HG02885 (cell line): ENCODE data around the gene BICRAL.

ENCODE experiments used
- ATAC-seq: cut with Tn5 transposase; IDR thresholded peaks from one replicate; pipeline ENCODE4 v1.9.1; 2021; ENCODE audit warnings: mild to moderate bottlenecking; ENCODE audit not compliant: unreplicated experiment, poor library complexity

Gene BICRAL

GRCh38 chr6:42762950-42763349 lies 18.9 kb upstream of the BICRAL start:
- ATAC-seq = no peak

- ATAC-seq = no peak
These were observed 16.8 kb upstream of the BICRAL start for GRCh38 chr6:42764911-42765648.

DNA sequence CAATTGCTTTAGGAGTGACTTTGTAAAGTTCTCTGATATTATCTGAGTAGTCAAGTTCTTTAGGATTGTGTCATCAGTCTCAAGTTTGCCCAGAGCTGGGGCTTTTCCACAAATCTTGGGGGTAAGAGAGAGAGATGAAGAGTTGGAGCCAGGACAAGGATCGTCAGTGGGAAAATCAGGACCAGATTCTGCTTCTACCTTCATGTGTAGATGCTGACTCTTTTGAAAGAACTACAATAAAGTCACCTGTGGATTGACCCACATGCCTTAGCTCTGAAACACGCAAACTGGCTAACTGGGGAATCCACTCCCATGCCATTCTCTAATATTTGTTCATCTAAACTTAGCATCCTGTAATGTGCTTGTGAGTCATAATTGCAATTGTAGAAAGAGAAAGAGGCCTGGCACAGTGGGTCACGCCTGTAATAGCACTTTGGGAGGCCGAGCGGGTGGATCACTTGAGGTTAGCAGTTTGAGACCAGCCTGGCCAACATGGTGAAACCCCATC lies 15.6 kb upstream of the BICRAL start:
- no peak for ATAC-seq

DNA sequence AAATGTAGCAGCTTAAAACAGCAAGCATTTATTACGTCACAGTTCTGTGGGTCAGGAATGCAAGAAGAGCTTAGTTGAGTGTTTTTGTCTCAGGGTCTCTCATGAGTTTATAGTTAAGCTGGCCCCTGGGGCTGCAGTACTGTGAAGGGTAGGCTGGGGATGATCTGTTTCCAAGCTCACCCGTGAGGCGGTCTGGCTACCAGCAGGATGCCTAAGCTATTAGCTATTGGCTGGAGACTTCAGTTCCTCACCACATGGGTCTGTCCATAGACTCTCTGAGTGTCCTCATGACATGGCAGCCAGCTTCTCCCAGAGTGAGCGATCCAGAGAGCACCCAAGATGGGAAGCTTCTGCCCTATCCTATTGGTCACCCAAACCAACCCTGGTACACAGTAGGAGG lies 12.8 kb upstream of the BICRAL start:
- ATAC-seq = no peak

GRCh38 chr6:42769836-42770235 lies 12.0 kb upstream of the BICRAL start:
- ATAC-seq = no peak

DNA sequence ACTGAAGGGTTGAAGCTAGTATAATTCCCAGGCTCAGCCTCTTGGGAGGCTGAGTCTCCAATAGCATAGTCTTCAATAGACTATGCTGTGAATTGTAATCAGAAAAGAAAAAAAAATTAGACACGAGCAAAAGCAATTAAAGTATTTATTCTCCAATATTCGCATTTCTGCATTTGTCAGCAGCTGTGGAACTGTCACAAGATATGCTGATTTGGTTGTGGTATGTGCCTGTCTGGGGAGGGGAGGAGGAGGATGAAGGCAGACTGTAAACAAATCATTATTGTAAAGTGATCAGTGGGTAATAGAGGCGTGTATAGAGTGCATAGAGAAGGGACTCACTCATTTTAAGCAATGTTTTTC lies 10.1 kb upstream of the BICRAL start:
- ATAC-seq = no peak

GRCh38 chr6:42774201-42774600 lies 7.7 kb upstream of the BICRAL start:
- no peak for ATAC-seq

- peak; percentile 39 for ATAC-seq
These were observed 6.9 kb upstream of the BICRAL start for GRCh38 chr6:42774821-42775487.

DNA sequence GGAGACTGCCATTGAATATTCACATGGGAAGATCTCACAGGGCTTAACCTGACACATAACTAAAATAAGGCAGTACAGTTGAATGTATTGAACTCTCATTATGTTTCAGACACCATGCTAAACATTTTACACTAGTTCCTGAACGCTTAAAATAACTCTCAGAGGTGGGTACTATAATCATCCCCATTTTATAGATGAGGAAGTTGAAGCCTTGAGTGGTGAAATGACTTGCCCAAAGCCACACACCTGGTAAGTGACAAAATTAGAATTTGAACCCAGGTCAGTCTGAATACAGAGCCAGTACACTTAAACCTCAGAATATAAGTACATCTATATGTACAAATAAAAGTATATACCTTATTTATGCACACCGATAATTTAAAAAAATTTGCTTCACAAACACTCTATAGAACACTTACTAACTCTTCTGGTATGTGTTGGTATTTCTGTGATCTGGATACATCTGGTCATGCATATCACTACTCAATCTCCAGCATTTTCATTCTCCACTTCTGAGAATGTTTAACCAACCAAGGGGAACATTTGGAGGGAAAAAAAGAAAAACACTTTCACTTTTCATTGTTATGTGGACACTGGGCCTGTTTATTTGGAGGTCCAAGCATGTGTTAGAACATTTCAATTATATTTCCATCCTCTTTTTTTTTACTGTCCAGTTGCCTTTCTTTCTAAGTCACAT lies 4.6 kb upstream of the BICRAL start:
- ATAC-seq = peak; percentile 45

DNA sequence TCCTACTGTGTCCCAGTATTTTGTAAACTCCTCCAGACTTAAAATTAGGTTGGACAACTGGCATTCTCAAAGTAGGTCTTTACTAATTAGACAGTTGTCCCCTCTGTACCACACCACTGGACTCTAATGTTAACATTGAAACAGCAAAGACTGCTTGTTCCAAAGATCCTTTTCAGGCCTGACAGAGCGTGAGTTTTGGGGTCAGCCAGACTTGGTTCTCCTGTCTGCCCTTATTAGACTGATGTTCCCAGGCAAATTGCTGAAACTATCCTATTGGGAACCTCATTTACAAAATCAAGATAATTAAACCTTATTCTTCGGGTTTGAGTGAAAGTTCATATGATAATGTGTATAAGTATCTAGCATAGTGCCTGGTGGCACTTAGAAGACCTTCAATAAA lies 3.7 kb upstream of the BICRAL start:
- no peak for ATAC-seq

- no peak for ATAC-seq
These were observed 2.3 kb upstream of the BICRAL start for GRCh38 chr6:42779521-42779920.

DNA sequence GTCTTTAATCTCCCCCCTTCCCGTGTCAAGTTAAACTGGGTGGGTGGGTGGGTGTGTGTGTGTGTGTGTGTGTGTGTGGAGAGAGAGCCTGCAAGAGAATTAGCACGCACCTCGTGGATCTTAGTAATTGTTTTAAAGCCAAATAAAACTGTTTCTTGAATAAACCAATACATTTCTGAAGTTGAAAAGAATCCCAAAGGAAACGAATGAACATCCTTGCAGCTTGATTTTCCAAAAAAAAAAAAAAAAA lies 381 bp upstream of the BICRAL start:
- no peak for ATAC-seq

GRCh38 chr6:42782689-42783176 lies 881 bp downstream of the BICRAL start:
- peak; percentile 21 for ATAC-seq

GRCh38 chr6:42783177-42783875 lies 1.5 kb downstream of the BICRAL start:
- peak; percentile 53 for ATAC-seq

- no peak for ATAC-seq
These were observed 2.2 kb downstream of the BICRAL start for GRCh38 chr6:42783876-42784642.

DNA sequence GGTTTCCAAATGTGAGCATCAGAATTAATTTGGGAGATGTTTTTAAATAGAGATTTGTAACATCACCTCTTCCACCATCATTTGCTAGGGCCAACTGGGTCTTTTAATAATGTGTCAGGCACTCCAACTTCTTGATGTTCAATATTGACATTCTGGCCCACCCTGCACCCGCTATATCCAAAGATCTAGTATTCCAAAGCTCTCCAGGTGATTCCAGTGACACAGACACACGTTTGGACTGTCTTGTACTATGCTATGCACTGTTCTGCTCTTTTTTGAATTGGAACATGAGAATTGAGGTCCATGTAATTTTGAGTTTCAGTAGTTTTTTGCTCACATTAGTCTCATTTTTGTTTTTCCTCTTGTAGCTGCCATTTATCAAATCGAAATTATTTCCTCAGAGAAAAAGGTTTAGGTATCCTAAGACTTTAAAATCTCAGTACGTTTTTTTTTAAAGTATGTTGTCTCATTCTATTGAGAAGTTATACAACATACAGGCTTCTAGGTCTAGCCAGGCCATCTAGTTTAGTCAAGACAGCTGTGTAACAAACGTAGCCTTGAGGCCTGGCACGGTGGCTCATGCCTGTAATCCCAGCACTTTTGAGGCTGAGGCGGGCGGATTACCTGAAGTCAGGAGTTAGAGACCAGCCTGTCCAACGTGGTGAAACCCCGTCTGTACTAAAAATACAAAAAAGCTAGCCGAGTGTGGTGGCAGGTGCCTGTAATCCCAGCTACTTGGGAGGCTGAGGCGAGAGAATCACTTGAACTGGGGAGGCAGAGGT lies 3.1 kb downstream of the BICRAL start:
- ATAC-seq = no peak

DNA sequence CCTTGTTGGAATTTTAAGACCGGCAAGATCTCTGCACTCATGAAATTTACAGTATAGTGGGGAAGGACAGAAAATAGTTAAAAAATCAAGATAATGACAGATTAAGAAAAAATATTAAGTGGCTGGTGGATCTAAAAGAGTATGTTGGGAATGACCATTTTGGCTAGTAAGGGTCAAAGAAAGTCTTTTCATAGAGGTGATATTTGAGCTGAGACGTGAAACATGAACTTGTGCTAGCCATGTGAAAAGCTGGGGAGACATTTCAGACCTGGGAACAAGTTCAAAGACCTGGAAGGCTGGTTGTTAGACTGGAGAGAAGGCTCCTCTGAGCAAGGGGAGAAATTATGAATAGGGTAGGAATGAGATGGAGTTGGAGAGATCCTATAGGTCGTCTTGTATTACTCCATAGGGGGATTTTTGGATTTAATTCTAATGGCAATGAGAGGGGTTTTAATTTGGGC lies 4.7 kb downstream of the BICRAL start:
- ATAC-seq = no peak

- ATAC-seq = no peak
These were observed 5.2 kb downstream of the BICRAL start for GRCh38 chr6:42787063-42787472.

DNA sequence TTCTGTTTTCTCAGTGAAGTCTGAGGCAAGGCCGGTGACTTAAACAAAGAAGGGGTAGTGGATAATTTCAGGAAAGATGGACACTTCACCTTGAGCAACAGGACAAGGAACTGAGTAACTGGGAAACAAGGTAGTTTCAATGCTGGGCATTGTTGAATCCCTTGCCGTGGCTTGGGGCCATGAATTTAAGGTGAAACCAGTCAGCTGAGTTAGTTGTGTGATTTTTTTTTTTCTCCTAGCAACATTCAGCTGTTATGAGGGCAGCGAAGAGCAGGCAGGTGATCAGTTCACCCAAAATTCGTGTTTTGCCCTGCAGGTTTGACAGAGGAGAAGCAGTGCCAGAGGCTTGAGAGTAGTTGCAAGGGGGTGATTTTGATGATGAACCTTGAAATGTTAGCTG lies 6.8 kb downstream of the BICRAL start:
- no peak for ATAC-seq
